Neural cell (in vitro differentiated cells): Measurements from ENCODE around the gene PAIP2. TPM values are rescaled to one million over a fixed set of nuclear protein-coding genes. Genes with fewer than 3 reads are reported as not detected.

Experiments used
- H2AFZ ChIP-seq: fragments of 200-600, 300-800 bp; sonication (generic), shearing (Covaris generic); 2 replicates; pipeline ENCODE4 v1.6.0; 2014; ENCODE audit warnings: low read depth, mild to moderate bottlenecking, antibody characterized with exemption, low read length, moderate library complexity
- H3F3A ChIP-seq: fragments of 200-600 bp; shearing (Covaris generic); 2 replicates; pipeline ENCODE4 v1.6.1; 2016; ENCODE audit warnings: mild to moderate bottlenecking, moderate library complexity, mixed read lengths, antibody characterized with exemption, low read length; ENCODE audit not compliant: insufficient read depth, poor library complexity, severe bottlenecking
- H3K27ac ChIP-seq: fragments of 200-600, 300-800 bp; sonication (generic), shearing (Covaris generic); 2 replicates; pipeline ENCODE4 v1.5.1; 2014; ENCODE audit warnings: mild to moderate bottlenecking, low read length, moderate library complexity
- H3K27me3 ChIP-seq: fragments of 300-800, 200-600 bp; sonication (generic), shearing (Covaris generic); 2 replicates; pipeline ENCODE4 v1.6.0; 2014; ENCODE audit warnings: mild to moderate bottlenecking, low read depth, low read length, moderate library complexity; ENCODE audit not compliant: insufficient read depth
- H3K36me3 ChIP-seq: fragments of 300-800, 200-600 bp; sonication (generic), shearing (Covaris generic); 2 replicates; pipeline ENCODE4 v1.5.1; 2014; ENCODE audit warnings: mild to moderate bottlenecking, antibody characterized with exemption, low read length, moderate library complexity; ENCODE audit not compliant: insufficient read depth
- H3K4me2 ChIP-seq: fragments of 300-800, 200-600 bp; sonication (generic), shearing (Covaris generic); 2 replicates; pipeline ENCODE4 v1.6.0; 2014; ENCODE audit warnings: mild to moderate bottlenecking, low read length
- H3K4me3 ChIP-seq: fragments of 300-800, 200-600 bp; sonication (generic), shearing (Covaris generic); 2 replicates; pipeline ENCODE4 v1.5.1; 2014; ENCODE audit warnings: mild to moderate bottlenecking, low read length, moderate library complexity
- H3K79me2 ChIP-seq: fragments of 200-600 bp; shearing (Covaris generic); replicated peaks from 2 replicates; pipeline ENCODE4 v1.6.0; 2014; ENCODE audit warnings: mild to moderate bottlenecking, low read length, moderate library complexity; ENCODE audit not compliant: insufficient read depth
- H3K9ac ChIP-seq: fragments of 300-800, 200-600 bp; sonication (generic), shearing (Covaris generic); 2 replicates; pipeline ENCODE4 v1.6.1; 2016; ENCODE audit warnings: mild to moderate bottlenecking, low read length, mixed read lengths
- H3K9me2 ChIP-seq: fragments of 200-600 bp; shearing (Covaris generic); 2 replicates; pipeline ENCODE4 v1.6.1; 2016; ENCODE audit warnings: mild to moderate bottlenecking, low read length, mixed read lengths; ENCODE audit not compliant: insufficient read depth
- H3K9me3 ChIP-seq: fragments of 200-600, 300-800 bp; sonication (generic), shearing (Covaris generic); 2 replicates; pipeline ENCODE4 v1.6.1; 2016; ENCODE audit warnings: mild to moderate bottlenecking, mixed run types, low read length, moderate library complexity, mixed read lengths
- H4K20me1 ChIP-seq: fragments of 200-600 bp; shearing (Covaris generic); 2 replicates; pipeline ENCODE4 v1.6.1; 2016; ENCODE audit warnings: mild to moderate bottlenecking, mixed run types; ENCODE audit not compliant: insufficient read depth
- EP300 ChIP-seq: fragments of 450-650 bp; conservative IDR thresholded peaks from 2 replicates; pipeline ENCODE4 v1.6.1; 2014; ENCODE audit warnings: antibody characterized with exemption, mild to moderate bottlenecking, moderate library complexity; ENCODE audit not compliant: poor library complexity, severe bottlenecking
- EZH2 ChIP-seq: fragments of 200-600, 300-800 bp; shearing (Covaris generic), sonication (generic); IDR thresholded peaks from 2 replicates; pipeline ENCODE4 v1.6.1; 2014; ENCODE audit warnings: antibody characterized with exemption, low read length, borderline replicate concordance, mild to moderate bottlenecking; ENCODE audit not compliant: insufficient read depth, poor library complexity, severe bottlenecking
- MXI1 ChIP-seq: fragments of 450-650 bp; conservative IDR thresholded peaks from 2 replicates; pipeline ENCODE4 v1.6.1; 2014; ENCODE audit warnings: antibody characterized with exemption, mild to moderate bottlenecking; ENCODE audit not compliant: poor library complexity, severe bottlenecking
- POLR2AphosphoS5 ChIP-seq: IDR thresholded peaks from 2 replicates; pipeline ENCODE4 v1.6.1; 2012
- RAD21 ChIP-seq: fragments of 450-650 bp; conservative IDR thresholded peaks from 2 replicates; pipeline ENCODE4 v1.6.1; 2014; ENCODE audit warnings: antibody characterized with exemption, mild to moderate bottlenecking, moderate library complexity
- SMC3 ChIP-seq: fragments of 450-650 bp; conservative IDR thresholded peaks from 2 replicates; pipeline ENCODE4 v1.6.1; 2014; ENCODE audit warnings: antibody characterized with exemption, mild to moderate bottlenecking, moderate library complexity; ENCODE audit not compliant: poor library complexity
- TAF1 ChIP-seq: IDR thresholded peaks from 2 replicates; pipeline ENCODE4 v1.6.1; 2012; ENCODE audit warnings: low read depth
- polyA plus RNA-seq: library from polyadenylated mRNA; depleted of rRNA; stranded (reverse); fragments of >200 nt; gene quantifications from 2 replicates; pipeline ENCODE4 v1.2.3, GENCODE V29; 2014
- TF ChIP-seq, protein P1 (sequence below): IDR thresholded peaks from 2 replicates; pipeline ENCODE4 v1.6.1; 2012; ENCODE audit warnings: borderline replicate concordance
- TF ChIP-seq, protein P2 (sequence below): fragments of 450-650 bp; IDR thresholded peaks from 2 replicates; pipeline ENCODE4 v1.5.1; 2014; ENCODE audit warnings: antibody characterized with exemption, mild to moderate bottlenecking, moderate library complexity; ENCODE audit not compliant: poor library complexity, severe bottlenecking

The PAIP2 gene
- polyA plus RNA-seq, 1 donor from 2014 or later, result 201 TPM

DNA sequence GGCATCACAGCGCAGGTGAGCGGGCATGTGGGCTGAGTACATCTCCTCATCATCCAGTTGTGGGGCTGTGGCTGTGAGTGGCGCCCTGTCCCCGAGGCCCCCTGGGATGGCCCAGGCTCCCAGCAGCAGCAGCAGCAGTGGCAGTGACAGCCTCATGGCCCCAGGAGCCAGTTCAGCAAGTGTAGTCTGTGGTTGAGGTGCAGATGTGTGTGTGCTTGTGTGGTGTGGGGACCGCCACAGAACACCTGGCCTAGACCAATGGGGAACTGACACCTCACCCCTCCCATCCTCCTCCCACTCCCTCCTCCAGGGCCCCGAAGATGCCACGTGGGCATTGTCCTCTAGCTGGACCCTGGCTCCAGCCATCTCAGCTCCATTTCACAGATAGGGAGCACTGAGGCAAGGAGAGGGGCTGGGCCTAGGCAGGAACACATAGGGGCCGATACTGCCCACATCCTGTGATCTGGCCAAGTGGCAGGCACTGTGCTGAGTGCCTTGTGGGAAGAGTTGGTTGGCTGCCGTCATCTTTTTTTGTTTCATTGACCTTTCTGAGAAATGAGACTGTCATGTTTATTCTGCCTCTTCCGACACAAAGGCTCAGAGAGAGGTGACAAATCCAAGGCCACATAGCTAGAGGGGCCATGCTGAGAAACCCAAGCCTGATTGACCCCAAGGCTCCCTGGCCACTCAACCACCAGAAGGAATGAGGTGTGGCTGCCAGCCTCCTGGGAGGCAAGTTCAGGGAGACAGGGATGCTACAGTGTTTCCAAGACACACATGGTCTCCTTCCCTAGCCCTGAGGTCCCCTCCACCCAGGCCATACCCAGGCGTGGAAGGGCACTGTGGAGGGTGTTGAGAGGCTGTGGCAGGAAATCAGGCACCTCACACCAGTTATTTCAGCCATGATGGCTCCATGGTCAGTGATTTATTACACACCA, 48.3 kb downstream of the PAIP2 start, which contains the start of gene MZB1:
Gene MZB1 (minus strand): TSS at position 213 of the 938 bp plus-strand sequence. CDS start 57 bp downstream, at position 156.
- Histone ChIP-seq H3K9me3 (no peaks in the 10 kb centered on the region), H3K36me3 (no peaks in the 10 kb centered on the region), H3K27ac (no peak within 1 kb of the TSS), H3K9me2 (no peaks in the 10 kb centered on the region), H2AFZ (no peak within 1 kb of the TSS), H3K27me3 (peaks cover 39% of the 10 kb centered on the region), H3F3A (no peaks in the 10 kb centered on the region), H3K79me2 (no peaks in the 10 kb centered on the region), H3K4me3 (no peak within 1 kb of the TSS), H3K4me2 (no peak within 1 kb of the TSS), H4K20me1 (no peaks in the 10 kb centered on the region), H3K9ac (no peak within 1 kb of the TSS)
- TF ChIP-seq SMC3 (no peak), RAD21 (no peak), POLR2AphosphoS5 (no peak), EP300 (no peak), TAF1 (no peak), EZH2 (no peak), MXI1 (no peak)
- TF ChIP-seq, protein P1, sequence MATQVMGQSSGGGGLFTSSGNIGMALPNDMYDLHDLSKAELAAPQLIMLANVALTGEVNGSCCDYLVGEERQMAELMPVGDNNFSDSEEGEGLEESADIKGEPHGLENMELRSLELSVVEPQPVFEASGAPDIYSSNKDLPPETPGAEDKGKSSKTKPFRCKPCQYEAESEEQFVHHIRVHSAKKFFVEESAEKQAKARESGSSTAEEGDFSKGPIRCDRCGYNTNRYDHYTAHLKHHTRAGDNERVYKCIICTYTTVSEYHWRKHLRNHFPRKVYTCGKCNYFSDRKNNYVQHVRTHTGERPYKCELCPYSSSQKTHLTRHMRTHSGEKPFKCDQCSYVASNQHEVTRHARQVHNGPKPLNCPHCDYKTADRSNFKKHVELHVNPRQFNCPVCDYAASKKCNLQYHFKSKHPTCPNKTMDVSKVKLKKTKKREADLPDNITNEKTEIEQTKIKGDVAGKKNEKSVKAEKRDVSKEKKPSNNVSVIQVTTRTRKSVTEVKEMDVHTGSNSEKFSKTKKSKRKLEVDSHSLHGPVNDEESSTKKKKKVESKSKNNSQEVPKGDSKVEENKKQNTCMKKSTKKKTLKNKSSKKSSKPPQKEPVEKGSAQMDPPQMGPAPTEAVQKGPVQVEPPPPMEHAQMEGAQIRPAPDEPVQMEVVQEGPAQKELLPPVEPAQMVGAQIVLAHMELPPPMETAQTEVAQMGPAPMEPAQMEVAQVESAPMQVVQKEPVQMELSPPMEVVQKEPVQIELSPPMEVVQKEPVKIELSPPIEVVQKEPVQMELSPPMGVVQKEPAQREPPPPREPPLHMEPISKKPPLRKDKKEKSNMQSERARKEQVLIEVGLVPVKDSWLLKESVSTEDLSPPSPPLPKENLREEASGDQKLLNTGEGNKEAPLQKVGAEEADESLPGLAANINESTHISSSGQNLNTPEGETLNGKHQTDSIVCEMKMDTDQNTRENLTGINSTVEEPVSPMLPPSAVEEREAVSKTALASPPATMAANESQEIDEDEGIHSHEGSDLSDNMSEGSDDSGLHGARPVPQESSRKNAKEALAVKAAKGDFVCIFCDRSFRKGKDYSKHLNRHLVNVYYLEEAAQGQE, result no peak
- TF ChIP-seq, protein P2, sequence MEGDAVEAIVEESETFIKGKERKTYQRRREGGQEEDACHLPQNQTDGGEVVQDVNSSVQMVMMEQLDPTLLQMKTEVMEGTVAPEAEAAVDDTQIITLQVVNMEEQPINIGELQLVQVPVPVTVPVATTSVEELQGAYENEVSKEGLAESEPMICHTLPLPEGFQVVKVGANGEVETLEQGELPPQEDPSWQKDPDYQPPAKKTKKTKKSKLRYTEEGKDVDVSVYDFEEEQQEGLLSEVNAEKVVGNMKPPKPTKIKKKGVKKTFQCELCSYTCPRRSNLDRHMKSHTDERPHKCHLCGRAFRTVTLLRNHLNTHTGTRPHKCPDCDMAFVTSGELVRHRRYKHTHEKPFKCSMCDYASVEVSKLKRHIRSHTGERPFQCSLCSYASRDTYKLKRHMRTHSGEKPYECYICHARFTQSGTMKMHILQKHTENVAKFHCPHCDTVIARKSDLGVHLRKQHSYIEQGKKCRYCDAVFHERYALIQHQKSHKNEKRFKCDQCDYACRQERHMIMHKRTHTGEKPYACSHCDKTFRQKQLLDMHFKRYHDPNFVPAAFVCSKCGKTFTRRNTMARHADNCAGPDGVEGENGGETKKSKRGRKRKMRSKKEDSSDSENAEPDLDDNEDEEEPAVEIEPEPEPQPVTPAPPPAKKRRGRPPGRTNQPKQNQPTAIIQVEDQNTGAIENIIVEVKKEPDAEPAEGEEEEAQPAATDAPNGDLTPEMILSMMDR, result no peak

DNA sequence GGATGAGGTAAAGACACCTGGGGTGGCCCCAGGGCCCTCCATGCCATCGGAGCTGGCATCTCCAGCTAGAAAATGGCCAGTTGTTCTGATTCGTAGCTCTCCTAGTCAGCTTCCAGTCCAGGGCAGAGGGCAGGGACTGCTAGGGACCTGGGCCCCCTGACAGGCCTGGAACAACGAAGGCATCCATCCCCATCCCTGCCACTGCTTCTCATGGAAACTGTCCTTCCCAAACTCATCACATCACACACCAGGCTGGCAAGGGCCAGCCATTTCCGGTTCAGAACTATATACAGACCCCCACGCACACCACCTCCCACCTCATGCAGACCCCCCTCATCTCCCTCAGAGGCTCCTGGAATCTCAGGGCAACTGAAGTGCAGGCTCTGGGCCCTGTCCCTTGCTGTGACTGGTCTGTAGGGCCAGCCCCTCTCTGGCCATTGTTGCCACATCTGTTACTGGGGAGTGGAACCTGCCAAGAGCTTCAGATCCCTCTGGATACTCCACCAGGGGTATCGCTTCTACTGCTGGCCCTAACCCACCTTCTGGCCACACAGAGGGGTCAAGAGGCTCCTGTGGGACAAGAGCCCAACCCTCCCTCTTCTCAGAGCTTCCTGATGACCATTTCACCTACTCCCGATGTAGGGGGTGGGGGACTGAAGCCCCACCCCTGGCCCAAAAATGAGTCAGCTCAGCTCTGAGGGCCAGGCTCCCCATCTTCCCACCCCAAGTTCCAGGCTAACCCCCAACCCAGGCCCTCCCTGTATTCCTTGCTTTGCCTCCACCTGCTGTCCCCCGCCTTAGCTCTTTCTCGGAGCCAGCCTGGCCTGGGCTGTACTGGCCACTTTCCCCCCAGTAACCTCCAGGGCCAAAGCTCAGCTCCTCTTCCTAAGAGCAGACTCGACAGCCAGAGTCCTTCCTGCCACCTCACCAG, 49.2 kb downstream of the PAIP2 start:
- Histone ChIP-seq H4K20me1 (no peaks in the 10 kb centered on the region), H3F3A (no peaks in the 10 kb centered on the region), H3K27me3 (peaks cover 48% of the 10 kb centered on the region), H2AFZ (no peak overlapping the region), H3K36me3 (no peaks in the 10 kb centered on the region), H3K9me2 (no peaks in the 10 kb centered on the region), H3K4me2 (no peak overlapping the region), H3K9ac (no peak overlapping the region), H3K79me2 (no peaks in the 10 kb centered on the region), H3K9me3 (no peaks in the 10 kb centered on the region), H3K4me3 (no peak overlapping the region), H3K27ac (no peak overlapping the region)
- TF ChIP-seq POLR2AphosphoS5 (no peak), TAF1 (no peak), EZH2 (no peak), SMC3 (no peak), RAD21 (no peak), EP300 (no peak), MXI1 (no peak)
- TF ChIP-seq, protein P2, result no peak
- TF ChIP-seq, protein P1, result no peak
